ENCODE measurements around the gene COX7A2. TPM values are rescaled to one million over a fixed set of nuclear protein-coding genes. Genes with fewer than 3 reads are reported as not detected.

COX7A2 gene
- total RNA-seq, 1 donor from 2014 or later = 945 TPM

- no peak for ATAC-seq (ENCODE audit: poor library complexity)
- intact Hi-C loops (cut with DNase I) = no loop called here
- no peak for DNase-seq
These were observed 29.4 kb upstream of the COX7A2 start for GRCh38 chr6:75273009-75273408.

- ATAC-seq (ENCODE audit: poor library complexity) (no peak), DNase-seq (no peak)
- intact Hi-C loops (cut with DNase I) = no loop called here
These were observed 28.7 kb upstream of the COX7A2 start for GRCh38 chr6:75272145-75272840.

GRCh38 chr6:75268988-75269354, 25.4 kb upstream of the COX7A2 start:
- ATAC-seq (ENCODE audit: poor library complexity) = no peak
- intact Hi-C loops (cut with DNase I) = loop anchor here (5.0 kb wide), 1 partner anchor 258 kb away; no protein-coding TSS in a partner anchor

GRCh38 chr6:75268121-75268987, 24.8 kb upstream of the COX7A2 start:
- intact Hi-C loops (cut with DNase I) = loop anchor here (5.0 kb wide), 1 partner anchor 259 kb away; no protein-coding TSS in a partner anchor
- ATAC-seq (ENCODE audit: poor library complexity) = no peak
- no peak for DNase-seq

More at GRCh38 chr6:75268988-75269354, 25.4 kb upstream of the COX7A2 start:
- DNase-seq = no peak

GRCh38 chr6:75267461-75267860, 23.9 kb upstream of the COX7A2 start:
- DNase-seq = no peak
- peak; percentile 29 for ATAC-seq (ENCODE audit: poor library complexity)
- intact Hi-C loops (cut with DNase I) = loop anchor here (5.0 kb wide), 1 partner anchor 260 kb away; no protein-coding TSS in a partner anchor

- intact Hi-C loops (cut with DNase I) = loop anchor here (5.0 kb wide), 1 partner anchor 260 kb away; no protein-coding TSS in a partner anchor
- ATAC-seq (ENCODE audit: poor library complexity) (peak; percentile 80), DNase-seq (no peak)
These were observed 23.2 kb upstream of the COX7A2 start for GRCh38 chr6:75266716-75267291.

GRCh38 chr6:75263401-75263750, 19.8 kb upstream of the COX7A2 start:
- intact Hi-C loops (cut with DNase I) = no loop called here
- DNase-seq (no peak), ATAC-seq (ENCODE audit: poor library complexity) (no peak)

GRCh38 chr6:75262716-75263400, 19.3 kb upstream of the COX7A2 start:
- ATAC-seq (ENCODE audit: poor library complexity) (no peak), DNase-seq (no peak)
- intact Hi-C loops (cut with DNase I) = no loop called here

- intact Hi-C loops (cut with DNase I) = no loop called here
- DNase-seq (no peak), ATAC-seq (ENCODE audit: poor library complexity) (no peak)
These were observed 17.7 kb upstream of the COX7A2 start for GRCh38 chr6:75261299-75261698.

GRCh38 chr6:75257343-75258087, 13.9 kb upstream of the COX7A2 start:
- intact Hi-C loops (cut with DNase I) = no loop called here
- ATAC-seq (ENCODE audit: poor library complexity) (no peak), DNase-seq (no peak)

- intact Hi-C loops (cut with DNase I) = no loop called here
- DNase-seq = no peak
- no peak for ATAC-seq (ENCODE audit: poor library complexity)
These were observed 7.0 kb upstream of the COX7A2 start for GRCh38 chr6:75250552-75250951.

GRCh38 chr6:75249837-75250236, 6.2 kb upstream of the COX7A2 start:
- ATAC-seq (ENCODE audit: poor library complexity) (no peak), DNase-seq (no peak)
- intact Hi-C loops (cut with DNase I) = no loop called here

GRCh38 chr6:75246386-75246785, 2.8 kb upstream of the COX7A2 start:
- DNase-seq (no peak), ATAC-seq (ENCODE audit: poor library complexity) (no peak)
- intact Hi-C loops (cut with DNase I) = no loop called here

GRCh38 chr6:75244063-75244584, 523 bp upstream of the COX7A2 start:
- intact Hi-C loops (cut with DNase I) = no loop called here
- ATAC-seq (ENCODE audit: poor library complexity) = peak; percentile 24
- no peak for DNase-seq

GRCh38 chr6:75236630-75237029, 7.0 kb downstream of the COX7A2 start:
- no peak for ATAC-seq (ENCODE audit: poor library complexity)
- no peak for DNase-seq
- intact Hi-C loops (cut with DNase I) = no loop called here

GRCh38 chr6:75235271-75235670, 8.3 kb downstream of the COX7A2 start:
- intact Hi-C loops (cut with DNase I) = no loop called here
- ATAC-seq (ENCODE audit: poor library complexity) (no peak), DNase-seq (no peak)

GRCh38 chr6:75234126-75234865, 9.3 kb downstream of the COX7A2 start:
- intact Hi-C loops (cut with DNase I) = no loop called here
- ATAC-seq (ENCODE audit: poor library complexity) = no peak
- DNase-seq = peak; percentile 45
